Skeletal muscle cell (primary cell): ENCODE measurements around the gene C4orf50.

Experiments used
- DNase-seq: peaks from one replicate; pipeline ENCODE4 v3.0.0-alpha.2; 2010; ENCODE audit warnings: low read depth
- H3K4me3 ChIP-seq: 2 replicates; pipeline ENCODE4 v1.5.1; 2011; ENCODE audit warnings: low read depth, mild to moderate bottlenecking, control low read depth, low read length, moderate library complexity

Gene C4orf50

DNA sequence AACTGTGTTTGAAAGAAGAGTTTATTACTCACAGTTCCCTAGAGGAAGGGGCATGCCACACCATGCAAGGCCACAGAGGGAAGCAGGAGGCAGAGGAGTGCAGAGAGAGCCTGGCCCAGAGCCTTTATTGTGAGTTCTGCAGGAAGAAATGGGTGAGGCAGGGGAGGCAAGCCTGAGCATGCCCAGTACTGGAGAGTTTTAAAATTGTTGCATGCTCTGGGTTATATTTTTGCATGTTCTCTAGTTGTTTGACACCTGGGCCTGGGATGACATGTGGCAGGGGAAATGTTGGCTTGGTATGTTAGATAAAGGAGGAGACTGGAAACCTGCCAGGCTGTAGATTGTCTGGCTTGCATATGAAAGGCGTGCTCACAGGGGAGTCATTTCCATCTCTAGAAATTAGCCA is 105.6 kb downstream of the C4orf50 start:
- no peak for DNase-seq
- H3K4me3 ChIP-seq, result no peak overlapping the region

GRCh38 chr4:5908876-5909427 is 109.3 kb downstream of the C4orf50 start:
- DNase-seq, result no peak
- no peak overlapping the region for H3K4me3 ChIP-seq

DNA sequence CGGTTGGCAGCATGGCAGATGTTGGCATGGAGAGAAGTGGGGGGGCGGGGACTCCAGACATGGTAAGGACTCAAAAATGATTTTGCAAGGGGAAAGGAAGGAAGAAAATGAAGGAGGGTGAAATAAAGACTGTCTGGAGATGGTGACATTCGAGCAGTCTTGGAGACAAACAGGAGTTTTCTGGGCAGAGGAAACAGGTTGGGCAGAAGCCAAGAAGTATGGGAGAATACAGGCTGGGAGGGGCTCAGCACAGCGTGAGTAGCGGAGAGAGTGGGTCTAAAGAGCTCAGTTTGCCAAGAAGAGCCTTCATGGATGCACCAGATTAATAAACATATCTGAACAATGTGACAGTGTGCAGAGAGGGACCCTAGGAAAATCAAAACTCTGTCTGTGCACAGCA is 112.0 kb downstream of the C4orf50 start:
- DNase-seq, result no peak
- no peak overlapping the region for H3K4me3 ChIP-seq

DNA sequence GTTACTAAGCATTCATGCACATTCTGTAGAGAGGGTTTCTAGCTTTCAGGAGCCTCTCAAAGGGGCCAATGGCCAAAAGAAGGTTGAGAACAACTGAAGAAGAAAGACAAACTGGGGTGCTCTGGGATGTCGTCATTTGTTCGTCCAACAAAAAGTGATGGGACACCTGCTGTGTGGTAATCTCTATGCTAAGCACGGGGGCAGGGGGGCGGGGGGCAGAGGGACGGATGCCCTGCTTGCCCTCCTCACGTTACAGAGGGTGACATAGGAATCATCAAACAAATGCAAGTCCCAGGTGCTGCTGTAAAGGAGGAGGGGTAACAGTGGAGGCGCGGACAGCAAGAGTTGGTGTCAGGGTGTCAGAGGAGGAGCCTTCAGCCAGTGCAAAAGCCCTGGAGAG is 112.5 kb downstream of the C4orf50 start:
- H3K4me3 ChIP-seq, result no peak overlapping the region
- DNase-seq, result no peak

DNA sequence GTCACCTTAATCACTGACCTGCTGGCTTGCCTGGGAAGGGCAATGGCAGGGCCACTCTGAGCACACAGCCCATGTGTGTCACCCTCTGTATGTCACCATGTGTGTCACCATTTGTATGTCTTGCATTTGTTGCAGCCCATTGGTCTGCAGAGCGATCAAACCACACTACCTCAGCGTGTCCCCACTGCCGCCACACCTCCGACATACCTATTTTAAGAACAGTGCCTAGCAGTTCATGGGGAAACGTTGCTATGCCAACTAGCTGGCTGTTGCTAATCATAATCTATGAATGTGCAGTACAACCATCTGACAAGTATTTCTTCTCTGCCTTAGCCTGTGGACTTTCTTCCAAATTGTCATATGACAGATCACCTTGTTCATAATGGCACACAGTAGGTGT is 117.4 kb downstream of the C4orf50 start:
- no peak overlapping the region for H3K4me3 ChIP-seq
- DNase-seq, result no peak

DNA sequence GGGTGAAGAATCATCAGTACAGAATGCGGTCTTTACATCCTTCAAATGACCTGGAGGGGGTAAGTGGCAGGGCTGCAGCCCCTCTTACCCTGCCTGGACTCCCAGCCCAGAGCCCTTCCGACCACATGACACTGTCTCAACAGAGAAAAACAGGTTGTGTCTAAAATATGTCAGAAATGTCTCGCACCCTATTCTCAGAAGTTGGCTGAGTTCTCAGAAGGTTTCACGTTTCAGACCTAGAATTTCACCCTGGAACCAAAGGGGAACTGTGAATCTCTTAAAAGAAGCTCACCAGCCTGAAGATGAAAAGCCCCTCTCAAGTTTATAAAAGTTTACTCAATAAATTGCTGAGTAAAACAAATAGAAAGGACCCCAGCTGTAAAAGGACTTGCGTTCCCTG is 118.3 kb downstream of the C4orf50 start:
- no peak for DNase-seq
- no peak overlapping the region for H3K4me3 ChIP-seq

- no peak for DNase-seq
- H3K4me3 ChIP-seq, result no peak overlapping the region
Measured at GRCh38 chr4:5899396-5899795, 118.8 kb downstream of the C4orf50 start.

DNA sequence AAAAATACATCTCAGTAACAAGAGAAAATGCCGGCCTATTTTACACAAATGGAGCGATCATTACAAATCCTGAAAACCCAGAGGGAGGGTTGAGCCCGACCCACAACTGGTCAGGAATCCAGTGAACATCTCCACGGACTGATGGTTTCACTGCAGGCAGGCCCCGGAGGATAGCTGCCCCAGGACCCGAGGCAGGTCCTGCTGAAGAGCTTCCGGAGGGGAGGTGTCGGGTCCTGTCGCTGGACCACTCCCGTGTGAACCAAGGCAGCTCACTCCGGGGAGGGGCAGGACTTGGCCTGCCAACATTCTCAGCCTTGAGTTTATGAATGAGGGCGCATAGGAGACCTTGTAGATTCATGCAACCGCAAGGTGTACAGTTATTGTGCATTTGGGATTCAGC is 120.6 kb downstream of the C4orf50 start:
- H3K4me3 ChIP-seq, result no peak overlapping the region
- no peak for DNase-seq

- H3K4me3 ChIP-seq, result no peak overlapping the region
- no peak for DNase-seq
Measured at GRCh38 chr4:5895287-5895686, 122.9 kb downstream of the C4orf50 start.

DNA sequence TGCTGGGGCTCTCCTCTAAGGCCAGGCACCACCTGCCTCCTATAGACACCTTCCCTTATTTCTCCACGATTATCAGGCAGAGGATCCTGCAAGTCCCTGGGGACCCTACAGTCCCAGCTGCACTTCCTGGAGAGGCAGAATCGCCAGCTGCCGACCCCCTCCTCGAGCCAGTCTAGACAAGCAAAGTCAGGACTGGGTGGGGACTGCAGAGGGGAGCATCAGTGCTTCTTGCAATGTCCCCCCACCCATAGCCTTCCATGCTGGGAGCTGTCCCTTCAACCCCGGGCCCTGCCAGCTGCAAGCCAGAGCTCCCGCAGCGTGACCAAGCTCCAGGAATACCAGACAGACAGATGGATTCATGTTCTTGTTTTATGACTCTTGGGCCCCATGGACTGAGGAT is 124.0 kb downstream of the C4orf50 start:
- no peak overlapping the region for H3K4me3 ChIP-seq
- DNase-seq, result no peak

- no peak for DNase-seq
- H3K4me3 ChIP-seq, result no peak overlapping the region
Measured at GRCh38 chr4:5893591-5893990, 124.6 kb downstream of the C4orf50 start.

- no peak within 1 kb of the TSS for H3K4me3 ChIP-seq
- DNase-seq, result no peak
Measured at GRCh38 chr4:5893004-5893580, 125.1 kb downstream of the C4orf50 start, which contains the start of gene CRMP1. TSS of gene CRMP1 (minus strand) at chr4:5893086. CDS start at chr4:5892969, 117 bp downstream.

GRCh38 chr4:5892323-5893003 is 125.8 kb downstream of the C4orf50 start:
- H3K4me3 ChIP-seq, result no peak overlapping the region

GRCh38 chr4:5891563-5892322 is 126.5 kb downstream of the C4orf50 start:
- no peak overlapping the region for H3K4me3 ChIP-seq
- DNase-seq, result no peak

More at GRCh38 chr4:5892323-5893003, 125.8 kb downstream of the C4orf50 start:
- no peak for DNase-seq

- no peak for DNase-seq
- H3K4me3 ChIP-seq, result peak overlapping the region; percentile 7
Measured at GRCh38 chr4:5890063-5890727, 128.0 kb downstream of the C4orf50 start.

GRCh38 chr4:5889002-5889696 is 129.1 kb downstream of the C4orf50 start:
- DNase-seq, result no peak
- H3K4me3 ChIP-seq, result no peak overlapping the region

- DNase-seq, result no peak
- peak overlapping the region; percentile 43 for H3K4me3 ChIP-seq
Measured at GRCh38 chr4:5888222-5889001, 129.8 kb downstream of the C4orf50 start.

GRCh38 chr4:5887361-5888221 is 130.6 kb downstream of the C4orf50 start:
- no peak for DNase-seq
- peak overlapping the region; percentile 43 for H3K4me3 ChIP-seq
